ENCODE measurements around the gene ARHGEF1.

Gene ARHGEF1

DNA sequence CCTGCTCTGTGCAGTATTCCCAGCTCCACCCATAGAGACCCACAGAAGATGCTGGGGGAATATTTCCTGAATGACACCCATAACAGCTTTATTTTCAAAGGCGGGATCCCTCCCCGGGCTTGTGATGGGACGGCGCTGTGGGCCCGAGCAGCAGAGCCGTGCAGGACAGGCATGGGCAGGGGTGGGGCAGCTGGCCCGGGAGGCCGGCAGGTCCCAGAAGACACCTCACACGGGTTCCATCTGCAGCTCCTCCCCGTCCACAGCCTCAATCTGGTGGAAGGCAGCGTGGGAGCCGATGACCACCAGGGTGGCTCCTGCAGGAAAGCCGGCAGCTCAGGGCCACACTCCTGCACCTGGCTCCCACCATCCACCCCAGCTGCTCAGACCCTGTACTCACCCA, 73.6 kb downstream of the ARHGEF1 start:
- no peak for DNase-seq (ENCODE audit: low read depth)

Measured in activated T-cell treated with anti-CD3 and anti-CD28 coated beads for 24 hours (primary cell).